KMS-11 (cell line): ENCODE data around the gene TNS2.

Experiments used
- H2AFZ ChIP-seq: fragments of 200-600 bp; sonication (generic); 2 replicates; pipeline ENCODE4 v1.6.1; 2016; ENCODE audit warnings: antibody characterized with exemption, mixed run types, low read depth
- H3K27ac ChIP-seq: fragments of 200-600 bp; sonication (generic); 2 replicates; pipeline ENCODE4 v1.6.1; 2016; ENCODE audit warnings: mild to moderate bottlenecking, mixed run types
- H3K27me3 ChIP-seq: fragments of 200-600 bp; sonication (generic); 2 replicates; pipeline ENCODE4 v1.6.1; 2017; ENCODE audit warnings: mild to moderate bottlenecking, low read depth, mixed run types, moderate library complexity; ENCODE audit not compliant: insufficient read depth
- H3K36me3 ChIP-seq: fragments of 200-600 bp; sonication (generic); 2 replicates; pipeline ENCODE4 v1.6.1; 2017; ENCODE audit warnings: mild to moderate bottlenecking, mixed run types; ENCODE audit not compliant: insufficient read depth
- H3K4me1 ChIP-seq: fragments of 200-600 bp; sonication (generic); 2 replicates; pipeline ENCODE4 v1.6.1; 2016; ENCODE audit warnings: mild to moderate bottlenecking, low read depth, mixed run types; ENCODE audit not compliant: poor library complexity, severe bottlenecking
- H3K4me2 ChIP-seq: fragments of 200-600 bp; sonication (generic); 2 replicates; pipeline ENCODE4 v1.7.0; 2016; ENCODE audit warnings: mild to moderate bottlenecking, mixed run types
- H3K4me3 ChIP-seq: fragments of 200-600 bp; sonication (generic); IDR thresholded peaks from 2 replicates; pipeline ENCODE4 v1.6.1; 2017; ENCODE audit warnings: low read depth, low read length, mixed read lengths; ENCODE audit not compliant: insufficient read depth
- H3K79me2 ChIP-seq: fragments of 200-600 bp; sonication (generic); 2 replicates; pipeline ENCODE4 v1.6.1; 2016; ENCODE audit warnings: low read depth, mixed run types; ENCODE audit not compliant: insufficient read depth
- H3K9ac ChIP-seq: fragments of 200-600 bp; sonication (generic); 2 replicates; pipeline ENCODE4 v1.6.1; 2016; ENCODE audit warnings: mild to moderate bottlenecking, mixed run types
- H4K20me1 ChIP-seq: fragments of 200-600 bp; sonication (generic); 2 replicates; pipeline ENCODE4 v1.6.1; 2016; ENCODE audit warnings: mild to moderate bottlenecking, mixed run types; ENCODE audit not compliant: insufficient read depth
- TF ChIP-seq, protein P1 (sequence below): fragments of 200-600 bp; sonication (generic); conservative IDR thresholded peaks from 2 replicates; pipeline ENCODE4 v1.6.1; 2017; ENCODE audit warnings: low read depth, mild to moderate bottlenecking, antibody characterized with exemption, low read length, moderate library complexity, mixed read lengths

TNS2 gene

DNA sequence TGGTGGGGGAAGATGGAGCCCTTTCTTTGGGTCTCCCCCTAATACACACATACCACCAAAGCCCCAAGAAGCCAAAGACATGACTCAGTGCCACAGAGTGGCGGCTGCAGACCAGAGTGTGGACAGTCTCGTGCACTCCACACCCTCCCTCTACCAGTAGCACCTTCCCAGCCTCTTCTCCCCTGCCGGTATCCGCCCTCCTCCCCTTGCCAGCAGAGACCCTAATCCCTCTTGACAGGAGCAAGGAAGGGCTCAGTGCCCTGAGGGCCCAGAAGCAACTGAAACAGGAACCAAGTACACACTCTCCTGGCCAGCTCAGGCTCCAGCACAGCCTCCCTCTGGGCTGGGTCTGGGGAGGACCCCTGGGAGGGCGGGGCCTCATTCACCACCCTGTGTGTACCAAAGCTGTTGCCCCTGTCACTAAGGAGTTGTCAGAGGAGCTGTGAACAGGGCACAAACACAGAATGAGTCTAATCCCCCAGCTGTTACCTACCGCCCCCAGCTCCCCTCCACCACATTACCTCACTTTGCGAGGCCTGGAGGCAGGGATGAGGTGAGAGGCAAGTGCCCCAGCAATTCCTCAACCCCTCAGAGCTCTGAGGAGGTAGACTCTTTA is 21.1 kb downstream of the TNS2 start:
- H3K27me3 ChIP-seq: no peaks in the 10 kb centered on the region
- H3K79me2 ChIP-seq: 0 out of 2 replicates have a peak, but pooled peaks cover 3% of the 10 kb centered on the region
- no peak overlapping the region for H3K4me2 ChIP-seq
- no peak overlapping the region for H3K27ac ChIP-seq
- TF ChIP-seq, protein P1, sequence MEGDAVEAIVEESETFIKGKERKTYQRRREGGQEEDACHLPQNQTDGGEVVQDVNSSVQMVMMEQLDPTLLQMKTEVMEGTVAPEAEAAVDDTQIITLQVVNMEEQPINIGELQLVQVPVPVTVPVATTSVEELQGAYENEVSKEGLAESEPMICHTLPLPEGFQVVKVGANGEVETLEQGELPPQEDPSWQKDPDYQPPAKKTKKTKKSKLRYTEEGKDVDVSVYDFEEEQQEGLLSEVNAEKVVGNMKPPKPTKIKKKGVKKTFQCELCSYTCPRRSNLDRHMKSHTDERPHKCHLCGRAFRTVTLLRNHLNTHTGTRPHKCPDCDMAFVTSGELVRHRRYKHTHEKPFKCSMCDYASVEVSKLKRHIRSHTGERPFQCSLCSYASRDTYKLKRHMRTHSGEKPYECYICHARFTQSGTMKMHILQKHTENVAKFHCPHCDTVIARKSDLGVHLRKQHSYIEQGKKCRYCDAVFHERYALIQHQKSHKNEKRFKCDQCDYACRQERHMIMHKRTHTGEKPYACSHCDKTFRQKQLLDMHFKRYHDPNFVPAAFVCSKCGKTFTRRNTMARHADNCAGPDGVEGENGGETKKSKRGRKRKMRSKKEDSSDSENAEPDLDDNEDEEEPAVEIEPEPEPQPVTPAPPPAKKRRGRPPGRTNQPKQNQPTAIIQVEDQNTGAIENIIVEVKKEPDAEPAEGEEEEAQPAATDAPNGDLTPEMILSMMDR: no peak
- H3K9ac ChIP-seq: no peak overlapping the region
- H3K4me1 ChIP-seq: no peaks in the 10 kb centered on the region
- no peak overlapping the region for H2AFZ ChIP-seq
- no peak overlapping the region for H3K4me3 ChIP-seq
- H3K36me3 ChIP-seq: no peaks in the 10 kb centered on the region; the same call in 1 of the 2 replicates
- no peaks in the 10 kb centered on the region for H4K20me1 ChIP-seq

DNA sequence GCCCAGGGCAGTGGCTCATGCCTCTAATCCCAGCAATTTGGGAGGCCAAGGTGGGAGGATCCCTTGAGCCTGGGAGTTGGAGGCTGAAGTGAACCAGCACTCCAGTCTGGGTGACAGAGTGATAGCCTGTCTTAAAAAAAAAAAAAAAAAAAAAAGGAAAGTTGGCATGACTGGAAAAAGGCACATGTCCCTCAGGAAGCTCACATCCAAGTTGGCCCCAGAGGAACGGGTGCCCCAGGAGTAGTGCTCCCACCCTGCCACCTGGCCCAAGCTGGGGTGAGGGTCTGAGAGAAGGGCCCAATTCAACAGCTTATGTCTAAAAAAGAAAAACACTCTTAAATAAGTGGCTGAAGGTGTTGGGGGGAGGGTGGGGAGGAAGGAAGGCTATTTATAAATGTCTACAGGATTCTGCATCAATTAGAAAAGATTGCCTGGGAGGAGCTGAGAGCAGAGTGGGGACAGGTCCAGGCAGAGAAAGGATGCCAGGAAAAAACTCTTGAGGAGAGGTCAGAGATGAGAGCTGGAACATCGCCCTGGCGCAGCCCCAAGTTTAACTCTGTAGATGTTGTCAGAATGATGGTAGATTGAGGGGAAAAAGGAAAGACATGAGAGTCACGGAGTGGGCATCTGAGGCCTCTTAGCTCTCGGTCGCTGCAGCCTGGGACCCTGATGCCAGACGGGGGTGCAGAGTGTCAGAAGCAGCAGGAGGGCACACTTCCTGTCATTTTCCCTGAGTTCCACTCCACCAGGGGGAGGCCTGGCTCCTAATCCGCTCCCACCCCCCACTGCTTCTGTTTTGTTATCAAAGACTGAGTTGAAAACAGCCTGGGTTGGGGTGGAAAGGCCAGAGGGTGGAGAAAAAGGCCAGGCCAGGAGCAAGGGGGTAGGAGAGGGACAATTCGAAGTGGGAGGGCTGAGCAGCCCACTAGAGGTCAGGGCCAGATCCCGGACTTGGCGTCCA is 22.0 kb downstream of the TNS2 start:
- H3K36me3 ChIP-seq: peaks cover 7% of the 10 kb centered on the region; the same call in 1 of the 2 replicates
- H2AFZ ChIP-seq: no peak overlapping the region
- H3K4me2 ChIP-seq: no peak overlapping the region
- H3K4me1 ChIP-seq: no peaks in the 10 kb centered on the region
- no peaks in the 10 kb centered on the region for H3K27me3 ChIP-seq
- H3K9ac ChIP-seq: no peak overlapping the region
- H4K20me1 ChIP-seq: no peaks in the 10 kb centered on the region
- TF ChIP-seq, protein P1: no peak
- H3K79me2 ChIP-seq: 0 out of 2 replicates have a peak, but pooled peaks cover 3% of the 10 kb centered on the region
- no peak overlapping the region for H3K4me3 ChIP-seq
- H3K27ac ChIP-seq: no peak overlapping the region

- TF ChIP-seq, protein P1: no peak
- peaks cover 9% of the 10 kb centered on the region for H3K4me1 ChIP-seq
- no peak overlapping the region for H3K4me3 ChIP-seq
- H3K79me2 ChIP-seq: peaks cover 9% of the 10 kb centered on the region; the same call in 1 of the 2 replicates
- H3K27me3 ChIP-seq: no peaks in the 10 kb centered on the region
- H3K4me2 ChIP-seq: no peak overlapping the region
- no peak overlapping the region for H3K27ac ChIP-seq
- H4K20me1 ChIP-seq: no peaks in the 10 kb centered on the region
- H2AFZ ChIP-seq: no peak overlapping the region
- peaks cover 7% of the 10 kb centered on the region; the same call in 1 of the 2 replicates for H3K36me3 ChIP-seq
- H3K9ac ChIP-seq: no peak overlapping the region
Observed at GRCh38 chr12:53073881-53074280, 24.0 kb downstream of the TNS2 start.

DNA sequence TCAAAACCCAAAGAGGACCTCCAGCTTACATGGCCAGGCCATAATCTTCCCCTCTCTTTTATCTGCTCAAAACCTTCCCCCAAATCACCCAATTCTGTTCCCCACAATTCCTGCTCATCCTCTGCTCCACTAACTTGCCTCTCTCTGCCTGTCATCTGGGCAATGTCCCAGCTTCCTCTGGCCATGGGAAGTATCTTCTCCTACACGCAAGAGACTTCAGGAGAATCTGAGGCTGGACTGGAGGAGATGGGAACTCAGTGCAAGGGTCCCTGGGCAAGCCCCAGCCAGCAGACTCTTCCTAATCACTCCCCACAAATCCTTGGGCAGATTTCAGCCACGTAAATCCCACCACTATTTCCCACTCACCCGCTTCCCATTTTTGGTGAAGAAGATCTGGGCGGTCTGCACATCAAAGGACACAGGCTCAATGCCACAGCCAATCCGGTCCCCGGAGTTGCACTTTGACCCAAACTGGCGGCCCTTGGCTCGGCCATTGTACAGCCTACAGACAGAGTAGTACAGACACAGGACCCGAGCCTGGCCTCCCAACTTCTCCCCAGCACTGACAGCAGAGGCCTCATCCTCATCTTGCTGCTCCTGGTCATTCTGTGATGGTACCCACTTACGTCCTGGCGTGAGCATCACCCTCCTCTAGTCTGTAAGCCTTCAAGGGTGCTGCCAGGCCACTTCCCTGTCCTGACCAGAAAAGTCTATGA is 24.6 kb downstream of the TNS2 start:
- H3K36me3 ChIP-seq: peaks cover 7% of the 10 kb centered on the region; the same call in 1 of the 2 replicates

More for the DNA sequence above, 24.6 kb downstream of the TNS2 start:
- Histone ChIP-seq H2AFZ (no peak overlapping the region), H3K27ac (no peak overlapping the region), H3K27me3 (no peaks in the 10 kb centered on the region), H3K79me2 (peaks cover 9% of the 10 kb centered on the region; the same call in 1 of the 2 replicates), H4K20me1 (no peaks in the 10 kb centered on the region), H3K4me1 (peaks cover 9% of the 10 kb centered on the region), H3K4me3 (no peak overlapping the region), H3K4me2 (no peak overlapping the region), H3K9ac (no peak overlapping the region)
- TF ChIP-seq, protein P1: no peak
